ENCODE measurements around the gene REXO1.

- TF ChIP-seq CTCF (IDR thresholded peaks at IDR 0.05; ENCODE audit: extremely low read depth in 1 of 2, insufficient read depth in 1 of 2, low read depth in 1 of 2, low read length in 2 of 2), result no peak
- TF ChIP-seq POLR2A (IDR thresholded peaks at IDR 0.05; ENCODE audit: low read depth, low read length), result no peak
- TF ChIP-seq JUN (IDR thresholded peaks at IDR 0.05; ENCODE audit: borderline replicate concordance, insufficient read depth, insufficient read length, low read depth), result no peak
- TF ChIP-seq POLR2AphosphoS5 (IDR thresholded peaks at IDR 0.05; ENCODE audit: insufficient read depth, low read depth, low read length), result no peak
- TF ChIP-seq MYC (IDR thresholded peaks at IDR 0.05; ENCODE audit: low read depth, low read length), result no peak
- TF ChIP-seq MAX (IDR thresholded peaks at IDR 0.05; ENCODE audit: insufficient read depth, insufficient read length), result no peak
Observed at GRCh38 chr19:1854039-1854541, 5.8 kb upstream of the REXO1 start.

Data from endothelial cell of umbilical vein (primary cell).